Measurements from ENCODE around the gene CD4. TPM values are rescaled to one million over a fixed set of nuclear protein-coding genes. Genes with fewer than 3 reads are reported as not detected.

CD4 gene
- total RNA-seq, 1 donor from 2014 or later, result 3.8 TPM

Other genes starting within 250 kb of the CD4 start
- 24.8 TPM for gene IFFO1, start 233.5 kb upstream of the CD4 start, total RNA-seq
- 18.5 TPM for gene NOP2, start 221.2 kb upstream of the CD4 start, total RNA-seq
- 186 TPM for gene CHD4, start 182.1 kb upstream of the CD4 start, total RNA-seq
- 2.6 TPM for gene LPAR5, start 153.6 kb upstream of the CD4 start, total RNA-seq
- 1.6 TPM for gene ACRBP, start 142.1 kb upstream of the CD4 start, total RNA-seq
- 20.6 TPM for gene ING4, start 126.4 kb upstream of the CD4 start, total RNA-seq
- gene ZNF384, start 100.2 kb upstream of the CD4 start, total RNA-seq, result 32.7 TPM
- 0.40 TPM for gene PIANP, start 88.7 kb upstream of the CD4 start, total RNA-seq
- gene COPS7A, start 65.5 kb upstream of the CD4 start, total RNA-seq, result 64.7 TPM
- gene MLF2, start 36.4 kb upstream of the CD4 start, total RNA-seq, result 135 TPM
- gene PTMS, start 23.2 kb upstream of the CD4 start, total RNA-seq, result 234 TPM
- 0.57 TPM for gene LAG3, start 17.0 kb upstream of the CD4 start, total RNA-seq
- 5.7 TPM for gene GPR162, start 32.3 kb downstream of the CD4 start, total RNA-seq
- gene P3H3, start 38.9 kb downstream of the CD4 start, total RNA-seq, result 25.7 TPM
- gene GNB3, start 51.4 kb downstream of the CD4 start, total RNA-seq, result 9.7 TPM
- gene CDCA3, start 61.8 kb downstream of the CD4 start, total RNA-seq, result 0.65 TPM
- 83.5 TPM for gene USP5, start 62.6 kb downstream of the CD4 start, total RNA-seq
- gene TPI1, start 78.0 kb downstream of the CD4 start, total RNA-seq, result 657 TPM
- gene SPSB2, start 83.8 kb downstream of the CD4 start, total RNA-seq, result 4.5 TPM
- 13.3 TPM for gene LRRC23, start 115.3 kb downstream of the CD4 start, total RNA-seq
- 29.7 TPM for gene ENO2, start 125.1 kb downstream of the CD4 start, total RNA-seq
- gene ATN1, start 138.4 kb downstream of the CD4 start, total RNA-seq, result 76.9 TPM
- not detected for gene RNU7-1, start 154.3 kb downstream of the CD4 start, total RNA-seq
- gene C12orf57, start 154.5 kb downstream of the CD4 start, total RNA-seq, result 162 TPM
- gene PTPN6, start 161.8 kb downstream of the CD4 start, total RNA-seq, result 7.0 TPM
- 125 TPM for gene PHB2, start 181.1 kb downstream of the CD4 start, total RNA-seq
- gene EMG1, start 181.4 kb downstream of the CD4 start, total RNA-seq, result 32.7 TPM
- 19.7 TPM for gene LPCAT3, start 228.9 kb downstream of the CD4 start, total RNA-seq

Data from cardiac septum (tissue), 1 donor.